Tibial nerve (tissue), 4 donors: ENCODE measurements around the gene CRKL. TPM values are rescaled to one million over a fixed set of nuclear protein-coding genes. Genes with fewer than 3 reads are reported as not detected.

ENCODE experiments used
- DNase-seq, 2 donors: peaks; one replicate each; pipeline ENCODE4 v3.0.0-alpha.2; 2019; ENCODE audit warnings: low spot score in 2 of 2
- H3K27ac ChIP-seq, 4 donors: fragments of 200-600 bp; sonication (generic) in 3 of 4; one replicate each; pipeline ENCODE4 v1.5.1; 2017 to 2019; ENCODE audit warnings: mild to moderate bottlenecking in 1 of 4
- H3K27me3 ChIP-seq, 2 donors: fragments of 200-600 bp; sonication (generic) in 1 of 2; one replicate each; pipeline versions ENCODE4 v1.5.1 to v1.6.0; 2017 to 2019
- H3K36me3 ChIP-seq, 3 donors: fragments of 200-600 bp; sonication (generic); one replicate each; pipeline ENCODE4 v1.5.1; 2018 to 2019
- H3K4me1 ChIP-seq, 4 donors: fragments of 200-600 bp; sonication (generic) in 3 of 4; one replicate each; pipeline ENCODE4 v1.5.1; 2017 to 2019
- H3K4me3 ChIP-seq, 4 donors: fragments of 200-600 bp; sonication (generic) in 3 of 4; one replicate each; pipeline ENCODE4 v1.5.1; 2017 to 2019; ENCODE audit warnings: mild to moderate bottlenecking in 1 of 4, moderate library complexity in 1 of 4
- H3K9me3 ChIP-seq, 4 donors: fragments of 200-600 bp; sonication (generic) in 3 of 4; one replicate each; pipeline ENCODE4 v1.5.1; 2017 to 2019
- CTCF ChIP-seq, 5 experiments: fragments of 200-600 bp in 3 of 5; fragments of 450-650 bp in 2 of 5; sonication (generic) in 3 of 5; IDR thresholded peaks; one replicate each; pipeline ENCODE4 v1.5.1; 2016 to 2019; ENCODE audit warnings: antibody characterized with exemption in 5 of 5, mild to moderate bottlenecking in 3 of 5, moderate library complexity in 2 of 5
- EP300 ChIP-seq, 2 donors: sonication (generic); formaldehyde crosslinking; IDR thresholded peaks; one replicate each; pipeline ENCODE4 v1.6.1; 2017; ENCODE audit warnings: antibody characterized with exemption in 2 of 2, mild to moderate bottlenecking in 1 of 2
- POLR2A ChIP-seq, 2 donors: fragments of 450-650 bp; IDR thresholded peaks; one replicate each; pipeline ENCODE4 v1.6.1; 2017; ENCODE audit warnings: antibody characterized with exemption in 2 of 2, mild to moderate bottlenecking in 2 of 2, moderate library complexity in 2 of 2
- WGBS, 2 donors: methylation state at CpG; one replicate each; pipeline ENCODE4 v1.1.5; 2018; 5-methylcytosine and 5-hydroxymethylcytosine counted together
- total RNA-seq, 4 donors: library from RNA; depleted of rRNA; stranded (reverse); fragments of >200 nt; gene quantifications; one replicate each; pipeline ENCODE4 v1.1.0, GENCODE V29; 2016

CRKL gene
- total RNA-seq, 4 donors from 2014 or later, result 44.7 to 59.0 (median 51.5) TPM

DNA sequence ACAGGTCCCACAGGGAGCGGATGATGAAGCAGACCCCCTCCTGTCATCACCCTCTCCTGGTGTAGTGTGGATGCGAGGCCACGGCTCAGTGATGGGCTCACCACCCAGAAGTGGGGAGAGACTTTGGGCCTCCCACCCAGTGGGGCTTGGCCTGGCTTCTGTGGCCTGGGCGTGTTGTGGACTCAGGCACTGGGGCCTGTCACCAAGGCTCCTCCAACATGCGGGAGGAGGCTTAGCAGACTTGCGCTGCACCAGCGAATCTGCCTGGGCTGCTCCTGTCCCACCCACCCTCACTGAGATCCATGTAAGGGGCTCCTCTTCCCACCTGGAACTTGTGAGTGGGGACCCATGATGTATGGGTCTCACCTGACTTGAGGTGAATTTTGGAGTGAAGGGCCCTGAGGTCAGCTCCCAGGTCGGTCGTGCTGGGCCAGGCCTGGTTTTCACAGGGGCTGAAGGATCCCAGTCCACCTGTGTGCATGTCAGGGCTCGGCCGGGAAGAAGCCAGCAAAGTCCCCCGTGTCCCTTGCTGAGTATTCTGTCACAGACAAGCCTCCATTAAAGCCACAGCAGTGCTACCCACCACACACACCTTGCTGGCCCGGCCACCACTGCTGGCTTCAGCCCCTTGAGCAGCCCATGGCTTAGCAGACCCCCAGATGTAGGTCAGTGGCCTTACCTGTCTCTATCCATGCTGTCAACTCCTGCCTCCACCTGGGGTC, 80.5 kb downstream of the CRKL start:
- H3K36me3 ChIP-seq, result peaks cover 2 to 80% (median 9%) of the 10 kb centered on the region in 3 donors
- H3K4me3 ChIP-seq, result no peak overlapping the region
- TF ChIP-seq CTCF (IDR thresholded peaks at IDR 0.05) (no peak), EP300 (IDR thresholded peaks at IDR 0.05) (no peak), POLR2A (IDR thresholded peaks at IDR 0.05) (no peak)
- H3K27ac ChIP-seq, result no peak overlapping the region
- no peaks in the 10 kb centered on the region for H3K9me3 ChIP-seq
- 70 to 75% methylated on average over 9 to 12 of the region's 13 CpGs for WGBS, 2 donors
- no peak for DNase-seq
- H3K27me3 ChIP-seq, result no peaks in the 10 kb centered on the region
- H3K4me1 ChIP-seq, result peaks cover 0 to 26% (median 16%) of the 10 kb centered on the region in 4 donors

GRCh38 chr22:20998411-20999336, 81.5 kb downstream of the CRKL start:
- peaks cover 0 to 70% (median 9%) of the 10 kb centered on the region in 3 donors for H3K36me3 ChIP-seq
- H3K27me3 ChIP-seq, result no peaks in the 10 kb centered on the region
- no peak overlapping the region for H3K27ac ChIP-seq
- H3K9me3 ChIP-seq, result no peaks in the 10 kb centered on the region
- 55 to 70% methylated on average over 6 to 7 of the region's 7 CpGs for WGBS, 2 donors
- no peak for DNase-seq
- H3K4me3 ChIP-seq, result no peak overlapping the region
- TF ChIP-seq EP300 (IDR thresholded peaks at IDR 0.05) (no peak), POLR2A (IDR thresholded peaks at IDR 0.05) (no peak), CTCF (IDR thresholded peaks at IDR 0.05) (no peak)
- peaks cover 0 to 36% (median 25%) of the 10 kb centered on the region in 4 donors for H3K4me1 ChIP-seq

DNA sequence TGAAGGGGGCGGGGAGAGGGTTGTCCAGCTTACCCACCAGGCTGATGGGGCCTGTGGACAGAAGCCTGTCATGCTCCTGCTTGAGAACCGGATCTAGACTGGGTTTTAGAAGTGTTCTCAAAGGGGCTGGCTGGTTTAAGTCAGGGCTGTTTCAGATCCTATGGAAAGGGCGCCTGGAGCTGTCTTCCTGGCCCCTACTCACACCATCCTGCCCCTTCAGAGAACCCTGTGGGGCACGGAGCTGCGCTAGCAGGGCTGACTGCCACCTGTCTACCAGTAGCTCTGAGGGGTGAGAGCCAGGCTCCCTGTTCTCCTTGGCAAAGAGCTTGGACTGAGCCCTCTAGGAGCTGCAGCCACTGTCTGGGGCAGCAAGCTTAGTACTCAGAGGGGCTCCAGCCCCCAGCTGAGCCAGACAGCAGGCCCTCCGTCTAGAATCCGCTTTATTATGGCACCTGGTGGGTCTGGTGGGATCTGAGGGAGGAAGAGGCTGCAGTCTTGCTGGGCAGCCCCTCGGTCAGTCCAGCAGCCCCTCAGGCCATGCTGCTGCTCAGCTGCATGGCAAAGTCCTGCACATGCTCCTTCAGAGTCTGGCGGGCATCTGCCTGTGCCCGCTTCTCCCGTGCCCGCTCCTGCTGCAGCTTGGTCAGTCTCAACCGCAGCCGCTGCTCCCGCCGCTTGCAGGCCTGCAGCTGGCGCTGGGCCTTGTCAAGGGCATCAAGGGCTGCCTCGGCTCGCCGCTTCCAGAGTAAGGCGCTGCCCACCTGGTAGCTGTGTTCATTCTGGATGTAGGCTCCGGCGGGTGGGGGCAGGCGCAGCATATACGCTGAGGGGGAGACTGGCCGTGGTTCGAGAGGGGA, 82.4 kb downstream of the CRKL start:
- TF ChIP-seq CTCF (IDR thresholded peaks at IDR 0.05) (no peak), EP300 (IDR thresholded peaks at IDR 0.05) (no peak), POLR2A (IDR thresholded peaks at IDR 0.05) (no peak)
- Histone ChIP-seq H3K27me3 (no peaks in the 10 kb centered on the region), H3K9me3 (no peaks in the 10 kb centered on the region), H3K27ac (peak overlapping the region in 1 of 4 donors; percentile 99), H3K4me3 (peak overlapping the region in 1 of 4 donors; percentile 84), H3K4me1 (peaks cover 0 to 42% (median 30%) of the 10 kb centered on the region in 4 donors), H3K36me3 (peaks cover 0 to 61% (median 9%) of the 10 kb centered on the region in 3 donors)
- DNase-seq, result no peak
- 92 to 97% methylated on average over 12 to 26 of the region's 27 CpGs for WGBS, 2 donors

GRCh38 chr22:21000207-21000986, 83.2 kb downstream of the CRKL start:
- Histone ChIP-seq H3K4me1 (peaks cover 0 to 42% (median 30%) of the 10 kb centered on the region in 4 donors), H3K9me3 (no peaks in the 10 kb centered on the region), H3K27me3 (no peaks in the 10 kb centered on the region), H3K27ac (peak overlapping the region in 3 of 4 donors; percentile 97 to 99 (median 99)), H3K4me3 (peak overlapping the region; percentile 59 to 90 (median 84)), H3K36me3 (peaks cover 0 to 53% (median 9%) of the 10 kb centered on the region in 3 donors)
- TF ChIP-seq EP300 (IDR thresholded peaks at IDR 0.05) (no peak), POLR2A (IDR thresholded peaks at IDR 0.05) (no peak), CTCF (IDR thresholded peaks at IDR 0.05) (no peak)
- 53 to 58% methylated on average over 21 of the region's 22 CpGs for WGBS, 2 donors
- no peak for DNase-seq
